NCI-H524 treated with DMSO at 0.1 percent for 48 hours (cell line): ENCODE results near the gene FBLIM1.
"Not testable (repeated sequence)": the region's sequence is repeated elsewhere in the genome, so short reads cannot be mapped to it uniquely, and the experiment has no call there.

Experiments used
- DNase-seq: peaks from one replicate; lab custom pipeline; 2025; lab: John Stamatoyannopoulos, UW

Gene FBLIM1

DNA sequence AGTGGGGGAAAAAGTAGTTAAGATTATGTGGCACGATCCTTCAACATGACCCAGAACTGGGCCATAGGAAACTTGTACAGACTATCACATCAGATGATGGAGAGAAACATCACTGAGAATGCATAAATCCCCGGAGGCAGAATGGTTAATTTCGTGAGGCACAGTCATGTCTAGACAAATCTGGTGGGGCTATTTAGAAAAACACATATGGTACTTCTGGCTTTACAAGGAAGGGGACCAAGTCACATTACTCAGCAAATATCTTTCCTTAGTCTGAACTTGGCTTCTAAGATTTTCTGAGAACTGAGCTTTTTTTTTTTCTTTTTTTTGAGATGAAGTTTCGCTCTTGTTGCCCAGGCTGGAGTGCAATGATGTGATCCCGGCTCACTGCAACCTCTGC, 58.1 kb downstream of the FBLIM1 start:
- no peak for DNase-seq

DNA sequence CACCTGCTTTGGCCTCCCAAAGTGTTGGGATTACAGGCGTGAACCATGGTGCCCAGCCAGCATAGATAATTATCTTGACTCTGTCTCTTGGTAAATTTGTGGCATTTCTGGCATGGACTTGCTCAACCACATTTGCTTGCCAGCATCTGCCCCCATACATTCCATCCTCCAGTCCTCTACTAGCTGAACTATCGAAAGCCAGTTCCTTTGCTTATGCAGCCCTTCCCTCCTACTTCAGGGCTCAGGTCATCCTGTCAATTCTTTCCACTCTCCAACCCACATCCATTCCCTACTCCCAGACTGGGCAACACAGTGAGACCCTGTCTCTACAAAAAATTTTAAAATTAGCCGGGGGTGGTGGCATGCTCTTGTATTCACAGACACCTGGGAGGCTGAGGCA, 61.9 kb downstream of the FBLIM1 start:
- no peak for DNase-seq

DNA sequence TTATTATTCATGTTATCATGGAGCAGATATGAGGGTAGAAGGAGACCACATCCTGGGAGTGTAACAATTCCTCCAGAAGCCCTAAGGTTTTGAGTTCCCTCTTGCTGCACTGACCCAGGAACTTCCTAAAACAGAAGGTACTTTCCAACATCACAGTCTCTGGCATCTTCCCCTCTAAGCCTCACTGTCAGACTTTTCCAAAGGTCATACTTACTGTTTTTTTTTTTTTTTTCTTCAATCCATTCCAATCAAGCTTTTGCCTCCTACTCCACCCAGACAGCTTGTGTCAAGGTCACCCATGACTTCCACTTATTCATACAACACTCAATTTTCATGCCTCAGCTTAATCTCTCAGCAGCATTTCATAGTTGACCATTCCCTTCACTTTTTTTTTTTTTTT, 67.2 kb downstream of the FBLIM1 start:
- no peak for DNase-seq

DNA sequence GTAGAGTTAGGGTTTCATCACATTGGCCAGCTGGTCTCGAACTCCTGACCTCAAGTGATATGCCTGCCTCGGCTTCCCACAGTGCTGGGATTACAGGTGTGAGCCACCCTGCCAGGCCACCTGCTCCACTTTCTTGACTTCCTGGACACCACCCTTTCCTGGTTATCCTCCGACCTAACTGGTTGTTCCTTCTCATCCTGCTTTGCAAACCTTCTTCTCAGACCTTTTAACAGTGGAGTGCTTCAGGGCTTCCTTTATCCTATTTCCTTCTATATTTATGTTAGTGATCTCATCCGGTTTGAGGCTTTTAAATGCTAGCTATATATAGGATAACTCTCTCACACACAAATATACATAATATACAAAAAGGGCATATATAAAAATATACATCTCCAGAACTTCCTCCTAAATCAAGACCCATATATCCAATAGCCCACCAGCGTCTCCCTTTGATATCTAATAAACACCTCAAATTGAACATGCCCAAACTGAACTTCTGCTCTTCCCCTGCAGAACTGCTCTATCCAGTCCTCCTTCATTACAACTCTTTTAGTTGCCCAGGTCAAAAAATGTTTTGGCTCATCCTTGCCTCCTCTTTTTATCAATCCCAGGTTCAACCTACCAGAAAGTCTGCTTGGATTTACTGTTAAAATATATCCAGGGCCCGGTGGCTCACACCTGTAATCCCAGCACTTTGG, 68.4 kb downstream of the FBLIM1 start:
- no peak for DNase-seq

DNA sequence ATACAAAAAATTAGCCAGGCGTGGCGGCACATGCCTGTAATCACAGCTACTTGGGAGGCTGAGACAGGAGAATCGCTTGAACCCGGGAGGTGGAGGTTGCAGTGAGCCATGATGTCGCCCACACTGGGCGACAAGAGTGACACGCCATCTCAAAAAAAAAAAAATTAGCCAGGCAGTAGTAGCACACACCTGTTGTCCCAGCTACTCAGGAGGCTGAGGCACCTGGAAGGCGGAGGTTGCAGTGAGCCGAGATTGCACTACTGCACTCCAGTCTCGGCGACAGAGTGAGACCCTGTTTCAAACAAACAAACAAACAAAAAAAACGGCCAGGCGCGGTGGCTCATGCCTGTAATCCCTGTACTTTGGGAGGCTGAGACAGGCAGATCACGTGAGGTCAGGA, 69.0 kb downstream of the FBLIM1 start:
- not testable (repeated sequence) for DNase-seq

DNA sequence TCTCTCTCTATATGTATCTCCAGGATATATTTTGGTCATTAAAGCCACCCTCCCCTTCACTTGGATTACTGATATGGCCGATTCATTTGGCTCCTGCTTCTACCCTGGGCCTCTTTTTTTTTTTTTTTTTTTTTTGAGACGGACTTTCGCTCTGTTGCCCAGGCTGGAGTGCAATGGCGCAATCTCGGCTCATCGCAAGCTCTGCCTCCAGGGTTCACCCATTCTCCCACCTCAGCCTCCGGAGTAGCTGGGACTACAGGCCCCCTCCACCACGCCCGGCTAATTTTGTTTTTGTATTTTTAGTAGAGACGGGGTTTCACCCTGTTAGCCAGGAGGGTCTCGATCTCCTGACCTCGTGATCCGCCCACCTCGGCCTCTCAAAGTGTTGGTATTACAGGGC, 70.3 kb downstream of the FBLIM1 start:
- DNase-seq, result not testable (repeated sequence)

DNA sequence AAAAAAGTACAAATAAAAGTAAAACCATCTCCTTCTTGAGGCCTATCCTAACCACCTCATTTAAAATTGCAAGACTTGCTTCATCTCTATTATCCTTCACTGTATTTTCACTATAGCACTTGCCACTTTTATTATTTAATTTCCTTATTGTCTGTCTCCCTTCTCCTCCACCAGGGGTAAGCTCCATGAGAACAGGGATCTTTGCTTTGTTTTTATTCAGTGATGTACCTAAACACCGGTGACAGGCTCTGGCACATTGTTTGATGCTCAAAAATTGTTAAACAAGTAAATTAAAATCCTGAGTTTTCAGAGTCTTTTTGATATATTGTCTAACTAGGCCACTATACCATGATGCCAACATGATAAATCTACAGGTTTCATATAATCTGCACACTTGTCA, 71.7 kb downstream of the FBLIM1 start:
- DNase-seq, result no peak

DNA sequence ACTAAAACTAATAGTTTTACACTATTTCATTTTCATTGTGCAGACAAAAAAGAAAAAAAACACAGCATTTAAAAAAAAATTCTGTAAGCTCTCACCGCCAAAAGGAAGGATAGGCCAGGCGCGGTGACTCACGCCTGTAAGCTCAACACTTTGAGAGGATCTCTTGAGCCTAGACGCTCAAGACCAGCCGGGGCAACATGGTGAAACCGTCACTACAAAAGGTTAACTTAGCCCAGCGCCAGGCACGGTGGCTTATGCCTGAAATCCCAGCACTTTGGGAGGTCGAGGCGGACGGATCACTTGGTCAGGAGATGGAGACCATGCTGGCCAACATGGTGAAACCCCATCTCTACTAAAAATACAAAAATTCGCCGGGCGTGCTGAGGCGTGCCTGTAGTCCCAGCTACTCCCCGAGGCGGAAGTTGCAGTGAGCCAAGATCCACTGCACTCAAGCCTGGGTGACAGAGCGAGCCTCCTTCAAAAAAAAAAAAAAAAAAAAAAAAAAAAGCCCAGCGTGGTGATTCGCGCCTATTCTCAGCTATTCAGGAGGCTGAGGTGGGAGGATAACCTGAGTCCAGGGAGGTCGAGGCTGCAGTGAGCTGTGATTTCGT, 74.6 kb downstream of the FBLIM1 start:
- no peak for DNase-seq

DNA sequence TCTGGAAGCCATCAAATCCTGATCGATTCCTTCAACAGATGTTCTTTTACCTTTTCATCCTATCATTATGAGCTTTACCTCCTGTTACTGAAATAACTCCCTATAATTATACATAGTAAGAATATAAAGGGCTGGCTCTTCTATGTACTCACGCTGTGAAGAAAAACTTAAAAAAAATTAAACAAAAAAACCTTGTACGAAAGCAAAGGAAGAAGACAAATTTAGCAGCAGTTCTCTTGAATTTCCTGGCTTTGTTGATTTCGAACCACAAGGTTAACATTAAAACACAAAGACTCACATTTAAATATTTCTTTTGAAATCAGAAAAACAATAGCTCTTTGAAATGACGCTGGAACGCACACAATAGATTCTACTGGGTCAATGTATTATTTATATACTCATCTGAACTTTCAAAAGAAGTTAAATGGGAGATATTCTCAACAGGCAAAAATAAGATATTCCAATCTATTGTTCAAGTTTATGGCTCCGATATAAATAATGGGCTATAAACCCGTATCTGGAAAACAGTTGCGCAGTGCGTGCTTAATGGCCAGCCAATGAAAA, 75.3 kb downstream of the FBLIM1 start:
- no peak for DNase-seq

DNA sequence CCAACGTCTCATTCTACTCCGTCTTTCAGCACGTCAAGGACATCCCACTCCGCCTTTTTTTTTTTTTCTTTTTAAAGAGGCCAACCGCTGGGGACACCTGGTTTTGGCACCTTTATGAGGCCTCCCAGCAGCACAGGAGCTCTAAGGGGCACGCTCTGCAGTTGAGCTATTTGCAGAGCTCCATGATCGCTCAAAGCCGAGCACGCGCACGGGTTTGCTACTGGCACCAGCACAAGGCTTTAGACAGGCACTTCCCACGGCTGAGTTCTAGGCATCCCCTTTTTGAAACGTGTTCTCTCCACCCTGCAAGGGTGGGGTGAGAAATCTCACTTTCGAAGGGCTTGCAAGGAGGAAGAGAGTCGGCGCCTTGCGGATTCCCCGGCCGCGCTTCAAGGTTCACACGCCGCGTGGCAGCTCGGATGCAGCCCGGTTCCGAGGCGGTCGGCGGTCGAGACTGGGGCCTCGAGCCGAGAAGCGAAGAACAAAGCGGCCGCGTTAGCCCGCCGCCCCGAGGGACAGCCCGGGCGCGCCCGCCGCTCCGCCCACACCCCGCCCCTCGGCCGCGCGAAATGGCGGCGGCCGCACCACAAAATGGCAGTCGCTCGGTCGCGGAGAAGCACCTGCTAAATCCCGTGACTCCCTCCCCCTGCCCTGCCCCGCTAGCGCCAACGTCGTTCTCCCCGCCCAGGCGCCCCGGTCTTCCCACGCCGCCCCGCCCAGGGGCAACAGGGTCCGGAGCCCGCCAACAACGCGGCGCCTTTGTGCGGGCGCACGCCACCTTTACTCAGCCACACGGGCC, 76.0 kb downstream of the FBLIM1 start:
- peak; percentile 73 for DNase-seq

DNA sequence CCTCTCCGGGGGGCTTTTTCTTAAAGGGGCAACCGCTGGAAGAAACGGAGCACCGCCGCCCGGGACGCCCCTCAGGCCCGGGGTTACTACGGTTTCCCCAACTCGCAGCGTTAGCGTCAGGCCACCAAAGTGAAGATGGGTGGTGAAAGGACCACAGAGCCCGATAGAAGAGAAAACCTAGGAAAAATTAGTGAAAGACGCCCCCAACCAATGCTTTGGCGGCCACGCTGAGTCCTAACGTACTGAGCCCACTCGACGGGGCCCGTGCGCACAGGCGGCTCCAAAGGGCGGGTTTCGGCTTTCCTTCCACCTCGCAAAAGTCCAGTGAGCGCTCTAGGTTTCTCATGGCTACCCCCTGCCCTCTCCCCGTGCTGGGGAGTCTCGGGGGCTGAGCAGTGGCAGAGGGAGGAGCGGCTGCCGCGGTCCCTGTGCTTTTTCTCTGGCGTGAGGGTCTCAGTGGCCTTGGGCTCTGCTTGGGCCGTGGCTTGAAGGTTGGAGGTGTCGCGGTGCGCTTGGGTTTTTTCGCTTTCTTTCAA, 76.7 kb downstream of the FBLIM1 start:
- no peak for DNase-seq

DNA sequence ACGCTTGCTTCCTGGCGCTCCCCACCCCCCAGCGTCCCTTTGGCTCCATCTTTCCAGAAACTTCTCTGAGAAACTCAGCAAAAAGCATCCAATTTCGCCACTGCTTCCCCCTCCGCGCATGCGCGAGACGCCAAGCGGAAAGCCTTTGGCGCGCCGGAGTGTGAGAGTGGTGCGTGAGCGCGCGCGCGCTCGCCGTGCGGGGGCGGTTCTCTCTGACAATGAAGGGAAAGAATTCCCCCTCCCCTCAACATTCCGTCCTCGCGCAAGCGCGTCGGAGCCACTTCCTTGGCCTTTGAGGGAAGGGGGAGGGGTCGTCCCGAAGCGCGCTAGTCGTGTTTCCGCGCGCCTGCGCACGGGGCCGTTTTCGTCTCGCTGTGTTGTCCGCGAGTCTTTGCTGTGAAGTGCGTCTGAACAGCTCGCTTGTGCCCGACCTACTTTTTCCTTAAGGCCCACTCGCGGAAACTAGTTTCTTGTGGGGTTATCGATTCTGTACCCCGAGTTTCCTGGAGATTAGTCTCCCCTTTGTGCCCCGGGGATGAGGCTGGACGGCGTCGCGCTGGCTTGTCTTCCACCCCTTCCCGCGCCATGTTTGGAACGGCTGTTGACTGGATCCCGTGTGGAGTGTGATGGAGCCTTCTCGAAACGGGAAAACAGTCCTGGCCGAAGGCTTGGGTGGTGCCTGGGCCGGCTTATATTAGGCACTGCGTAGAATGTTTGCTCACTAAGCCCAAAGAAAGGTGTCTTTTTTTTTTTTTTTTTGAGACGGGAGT, 77.3 kb downstream of the FBLIM1 start:
- DNase-seq, result peak; percentile 86
